ENCODE measurements around the gene TMEM37. TPM values are rescaled to one million over a fixed set of nuclear protein-coding genes. Genes with fewer than 3 reads are reported as not detected.

The TMEM37 gene
- total RNA-seq, 1 experiment from 2014 or later = 4.2 TPM

- no peak overlapping the region for H2AFZ ChIP-seq (ENCODE audit: low read length)
- no peak overlapping the region for H4K91ac ChIP-seq (ENCODE audit: insufficient read length, low read depth, low read length)
- H3K23ac ChIP-seq (ENCODE audit: insufficient read length, low read depth, low read length) = no peak overlapping the region
- H3K9ac ChIP-seq (ENCODE audit: extremely low read depth, insufficient read length, low read length) = no peak overlapping the region
- no peak overlapping the region for H3K4me2 ChIP-seq (ENCODE audit: insufficient read depth, insufficient read length, low read length)
- no peak overlapping the region for H4K5ac ChIP-seq (ENCODE audit: insufficient read length, low read depth, low read length)
- H2BK120ac ChIP-seq (ENCODE audit: low read depth, low read length, poor library complexity, severe bottlenecking) = no peak overlapping the region
- H2BK15ac ChIP-seq (ENCODE audit: low read depth, low read length) = no peak overlapping the region
- H3K18ac ChIP-seq (ENCODE audit: insufficient read length, low read depth, low read length) = no peak overlapping the region
- no peaks in the 10 kb centered on the region for H4K20me1 ChIP-seq (ENCODE audit: control insufficient read depth, insufficient read depth, insufficient read length)
- H3K4me1 Mint-ChIP-seq = peaks cover 41 to 53% of the 10 kb centered on the region in 2 experiments
- no peaks in the 10 kb centered on the region for H3K23me2 ChIP-seq (ENCODE audit: insufficient read length, low read depth, low read length, poor library complexity, severe bottlenecking)
- H3K4ac ChIP-seq (ENCODE audit: low read depth, low read length) = no peak overlapping the region
- H2BK5ac ChIP-seq (ENCODE audit: insufficient read length, low read length) = no peak overlapping the region
- no CpG with 5 or more reads among the region's 5 CpGs for WGBS (ENCODE audit: extremely low coverage, insufficient read length, low lambda C conversion rate)
- H3K4me1 ChIP-seq (ENCODE audit: insufficient read depth, low read length) = no peaks in the 10 kb centered on the region
- peaks cover 0 to 8% (median 7%) of the 10 kb centered on the region in 3 experiments for H3K36me3 Mint-ChIP-seq (ENCODE audit: insufficient read depth in 1 of 3, low read depth in 3 of 3)
- no peak overlapping the region for H3K27ac Mint-ChIP-seq
- no peak overlapping the region for H3K27ac ChIP-seq (ENCODE audit: insufficient read length, low read depth, low read length)
- H3K9me3 ChIP-seq (ENCODE audit: control insufficient read depth, low read depth, low read length) = no peaks in the 10 kb centered on the region
- H3K9me3 Mint-ChIP-seq = peaks cover 8 to 11% of the 10 kb centered on the region in 2 experiments
- H3T11ph ChIP-seq (ENCODE audit: low read length) = no peak overlapping the region
- H3K79me2 ChIP-seq (ENCODE audit: insufficient read depth, low read length) = no peaks in the 10 kb centered on the region
- no peak overlapping the region for H3K14ac ChIP-seq (ENCODE audit: insufficient read depth, low read length)
- H2AK5ac ChIP-seq (ENCODE audit: insufficient read length, low read length) = no peak overlapping the region
- no peak overlapping the region for H3K56ac ChIP-seq (ENCODE audit: insufficient read length, low read depth, low read length)
- no peak overlapping the region for H2BK20ac ChIP-seq (ENCODE audit: low read depth, low read length, poor library complexity, severe bottlenecking)
- no peaks in the 10 kb centered on the region; the same call in 1 of the 2 replicates for H3K27me3 ChIP-seq (ENCODE audit: insufficient read depth, low read length)
- TF ChIP-seq CTCF (conservative IDR thresholded peaks at IDR 0.05) = no peak
- no peak overlapping the region for H4K8ac ChIP-seq (replicated peaks; ENCODE audit: insufficient read length, low read depth, low read length)
- H3K79me1 ChIP-seq (ENCODE audit: insufficient read depth, low read depth, low read length, poor library complexity, severe bottlenecking) = no peaks in the 10 kb centered on the region
- no peak overlapping the region for H2BK12ac ChIP-seq (ENCODE audit: insufficient read length, low read depth, low read length)
- peaks cover 32% of the 10 kb centered on the region for H3K27me3 Mint-ChIP-seq (ENCODE audit: low read depth)
- H3K4me3 Mint-ChIP-seq = no peak overlapping the region
- no peak for DNase-seq
Measured at GRCh38 chr2:119426396-119426675, 5.3 kb upstream of the TMEM37 start.
